Neural cell (in vitro differentiated cells): ENCODE measurements around the gene CCDC88A. TPM values are rescaled to one million over a fixed set of nuclear protein-coding genes. Genes with fewer than 3 reads are reported as not detected.

Experiments used
- H2AFZ ChIP-seq: fragments of 200-600, 300-800 bp; sonication (generic), shearing (Covaris generic); 2 replicates; pipeline ENCODE4 v1.6.0; 2014; ENCODE audit warnings: low read depth, mild to moderate bottlenecking, antibody characterized with exemption, low read length, moderate library complexity
- H3F3A ChIP-seq: fragments of 200-600 bp; shearing (Covaris generic); 2 replicates; pipeline ENCODE4 v1.6.1; 2016; ENCODE audit warnings: mild to moderate bottlenecking, moderate library complexity, mixed read lengths, antibody characterized with exemption, low read length; ENCODE audit not compliant: insufficient read depth, poor library complexity, severe bottlenecking
- H3K27ac ChIP-seq: fragments of 200-600, 300-800 bp; sonication (generic), shearing (Covaris generic); 2 replicates; pipeline ENCODE4 v1.5.1; 2014; ENCODE audit warnings: mild to moderate bottlenecking, low read length, moderate library complexity
- H3K27me3 ChIP-seq: fragments of 300-800, 200-600 bp; sonication (generic), shearing (Covaris generic); 2 replicates; pipeline ENCODE4 v1.6.0; 2014; ENCODE audit warnings: mild to moderate bottlenecking, low read depth, low read length, moderate library complexity; ENCODE audit not compliant: insufficient read depth
- H3K36me3 ChIP-seq: fragments of 300-800, 200-600 bp; sonication (generic), shearing (Covaris generic); 2 replicates; pipeline ENCODE4 v1.5.1; 2014; ENCODE audit warnings: mild to moderate bottlenecking, antibody characterized with exemption, low read length, moderate library complexity; ENCODE audit not compliant: insufficient read depth
- H3K4me2 ChIP-seq: fragments of 300-800, 200-600 bp; sonication (generic), shearing (Covaris generic); 2 replicates; pipeline ENCODE4 v1.6.0; 2014; ENCODE audit warnings: mild to moderate bottlenecking, low read length
- H3K4me3 ChIP-seq: fragments of 300-800, 200-600 bp; sonication (generic), shearing (Covaris generic); 2 replicates; pipeline ENCODE4 v1.5.1; 2014; ENCODE audit warnings: mild to moderate bottlenecking, low read length, moderate library complexity
- H3K79me2 ChIP-seq: fragments of 200-600 bp; shearing (Covaris generic); replicated peaks from 2 replicates; pipeline ENCODE4 v1.6.0; 2014; ENCODE audit warnings: mild to moderate bottlenecking, low read length, moderate library complexity; ENCODE audit not compliant: insufficient read depth
- H3K9ac ChIP-seq: fragments of 300-800, 200-600 bp; sonication (generic), shearing (Covaris generic); 2 replicates; pipeline ENCODE4 v1.6.1; 2016; ENCODE audit warnings: mild to moderate bottlenecking, low read length, mixed read lengths
- H3K9me2 ChIP-seq: fragments of 200-600 bp; shearing (Covaris generic); 2 replicates; pipeline ENCODE4 v1.6.1; 2016; ENCODE audit warnings: mild to moderate bottlenecking, low read length, mixed read lengths; ENCODE audit not compliant: insufficient read depth
- H3K9me3 ChIP-seq: fragments of 200-600, 300-800 bp; sonication (generic), shearing (Covaris generic); 2 replicates; pipeline ENCODE4 v1.6.1; 2016; ENCODE audit warnings: mild to moderate bottlenecking, mixed run types, low read length, moderate library complexity, mixed read lengths
- H4K20me1 ChIP-seq: fragments of 200-600 bp; shearing (Covaris generic); 2 replicates; pipeline ENCODE4 v1.6.1; 2016; ENCODE audit warnings: mild to moderate bottlenecking, mixed run types; ENCODE audit not compliant: insufficient read depth
- EP300 ChIP-seq: fragments of 450-650 bp; conservative IDR thresholded peaks from 2 replicates; pipeline ENCODE4 v1.6.1; 2014; ENCODE audit warnings: antibody characterized with exemption, mild to moderate bottlenecking, moderate library complexity; ENCODE audit not compliant: poor library complexity, severe bottlenecking
- EZH2 ChIP-seq: fragments of 200-600, 300-800 bp; shearing (Covaris generic), sonication (generic); IDR thresholded peaks from 2 replicates; pipeline ENCODE4 v1.6.1; 2014; ENCODE audit warnings: antibody characterized with exemption, low read length, borderline replicate concordance, mild to moderate bottlenecking; ENCODE audit not compliant: insufficient read depth, poor library complexity, severe bottlenecking
- MXI1 ChIP-seq: fragments of 450-650 bp; conservative IDR thresholded peaks from 2 replicates; pipeline ENCODE4 v1.6.1; 2014; ENCODE audit warnings: antibody characterized with exemption, mild to moderate bottlenecking; ENCODE audit not compliant: poor library complexity, severe bottlenecking
- POLR2AphosphoS5 ChIP-seq: IDR thresholded peaks from 2 replicates; pipeline ENCODE4 v1.6.1; 2012
- RAD21 ChIP-seq: fragments of 450-650 bp; conservative IDR thresholded peaks from 2 replicates; pipeline ENCODE4 v1.6.1; 2014; ENCODE audit warnings: antibody characterized with exemption, mild to moderate bottlenecking, moderate library complexity
- SMC3 ChIP-seq: fragments of 450-650 bp; conservative IDR thresholded peaks from 2 replicates; pipeline ENCODE4 v1.6.1; 2014; ENCODE audit warnings: antibody characterized with exemption, mild to moderate bottlenecking, moderate library complexity; ENCODE audit not compliant: poor library complexity
- TAF1 ChIP-seq: IDR thresholded peaks from 2 replicates; pipeline ENCODE4 v1.6.1; 2012; ENCODE audit warnings: low read depth
- polyA minus RNA-seq: library from RNA; depleted of rRNA, polyadenylated mRNA; stranded (reverse); fragments of >200 nt; gene quantifications from 2 replicates; pipeline ENCODE4 v1.2.3, GENCODE V29; 2014
- polyA plus RNA-seq: library from polyadenylated mRNA; depleted of rRNA; stranded (reverse); fragments of >200 nt; gene quantifications from 2 replicates; pipeline ENCODE4 v1.2.3, GENCODE V29; 2014
- TF ChIP-seq, protein P1 (sequence below): fragments of 450-650 bp; IDR thresholded peaks from 2 replicates; pipeline ENCODE4 v1.5.1; 2014; ENCODE audit warnings: antibody characterized with exemption, mild to moderate bottlenecking, moderate library complexity; ENCODE audit not compliant: poor library complexity, severe bottlenecking
- TF ChIP-seq, protein P2 (sequence below): IDR thresholded peaks from 2 replicates; pipeline ENCODE4 v1.6.1; 2012; ENCODE audit warnings: borderline replicate concordance

Gene CCDC88A, protein sequence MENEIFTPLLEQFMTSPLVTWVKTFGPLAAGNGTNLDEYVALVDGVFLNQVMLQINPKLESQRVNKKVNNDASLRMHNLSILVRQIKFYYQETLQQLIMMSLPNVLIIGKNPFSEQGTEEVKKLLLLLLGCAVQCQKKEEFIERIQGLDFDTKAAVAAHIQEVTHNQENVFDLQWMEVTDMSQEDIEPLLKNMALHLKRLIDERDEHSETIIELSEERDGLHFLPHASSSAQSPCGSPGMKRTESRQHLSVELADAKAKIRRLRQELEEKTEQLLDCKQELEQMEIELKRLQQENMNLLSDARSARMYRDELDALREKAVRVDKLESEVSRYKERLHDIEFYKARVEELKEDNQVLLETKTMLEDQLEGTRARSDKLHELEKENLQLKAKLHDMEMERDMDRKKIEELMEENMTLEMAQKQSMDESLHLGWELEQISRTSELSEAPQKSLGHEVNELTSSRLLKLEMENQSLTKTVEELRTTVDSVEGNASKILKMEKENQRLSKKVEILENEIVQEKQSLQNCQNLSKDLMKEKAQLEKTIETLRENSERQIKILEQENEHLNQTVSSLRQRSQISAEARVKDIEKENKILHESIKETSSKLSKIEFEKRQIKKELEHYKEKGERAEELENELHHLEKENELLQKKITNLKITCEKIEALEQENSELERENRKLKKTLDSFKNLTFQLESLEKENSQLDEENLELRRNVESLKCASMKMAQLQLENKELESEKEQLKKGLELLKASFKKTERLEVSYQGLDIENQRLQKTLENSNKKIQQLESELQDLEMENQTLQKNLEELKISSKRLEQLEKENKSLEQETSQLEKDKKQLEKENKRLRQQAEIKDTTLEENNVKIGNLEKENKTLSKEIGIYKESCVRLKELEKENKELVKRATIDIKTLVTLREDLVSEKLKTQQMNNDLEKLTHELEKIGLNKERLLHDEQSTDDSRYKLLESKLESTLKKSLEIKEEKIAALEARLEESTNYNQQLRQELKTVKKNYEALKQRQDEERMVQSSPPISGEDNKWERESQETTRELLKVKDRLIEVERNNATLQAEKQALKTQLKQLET (N-terminal part only)
- polyA plus RNA-seq (195 and 224 TPM in 2 replicates), polyA minus RNA-seq (351 and 428 TPM in 2 replicates)

DNA sequence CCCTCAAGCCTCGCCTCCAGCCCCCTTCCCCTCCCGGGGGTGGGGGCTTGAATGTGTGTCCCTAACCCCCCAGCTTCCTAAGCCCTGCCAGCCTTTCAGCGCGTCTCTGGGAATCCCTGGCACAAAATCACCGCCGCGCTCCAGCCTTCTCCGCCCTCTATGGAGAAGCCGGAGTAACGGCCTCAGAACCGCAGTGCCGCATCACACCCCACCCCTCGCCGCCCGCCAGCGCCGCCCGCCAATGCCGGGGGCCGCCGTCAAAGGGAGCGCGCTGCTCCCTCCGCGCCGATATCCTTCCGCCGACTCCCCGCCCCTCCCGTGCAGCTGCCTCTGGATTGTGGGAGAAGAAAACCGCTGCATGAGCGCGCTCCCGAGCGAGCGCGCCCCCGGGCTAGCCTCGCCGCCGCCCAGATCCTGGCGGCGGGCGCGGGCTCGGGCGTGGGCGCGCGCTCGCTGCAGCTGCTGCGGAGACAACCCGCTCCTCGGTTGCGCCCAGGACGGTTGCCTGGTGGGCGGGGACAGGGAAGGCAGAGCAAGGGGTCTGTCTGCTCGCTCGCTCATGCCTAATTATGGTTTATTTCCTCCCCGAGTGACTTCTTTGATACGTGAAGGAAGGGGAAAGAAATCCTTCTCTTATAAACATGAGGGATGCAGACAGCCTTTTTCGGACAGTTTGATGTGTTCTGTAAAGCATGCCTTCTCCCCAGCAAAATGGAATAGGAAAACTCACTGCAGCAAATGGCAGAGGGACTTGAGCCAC is at the start of gene CCDC88A:
TSS of gene CCDC88A (minus strand) at position 178 of the 760 bp plus-strand sequence. CDS start 777 bp downstream, outside the sequence.
- H3K27ac ChIP-seq: peak within 1 kb of the TSS; percentile 96
- H3K9me3 ChIP-seq: no peaks in the 10 kb centered on the region
- no peaks in the 10 kb centered on the region for H4K20me1 ChIP-seq
- H3K9me2 ChIP-seq: no peaks in the 10 kb centered on the region
- peak within 1 kb of the TSS; percentile 75 for H3K4me3 ChIP-seq
- peak within 1 kb of the TSS; percentile 92 for H3K4me2 ChIP-seq
- H3K79me2 ChIP-seq: peaks cover 43% of the 10 kb centered on the region
- peaks cover 8% of the 10 kb centered on the region for H3F3A ChIP-seq
- peak within 1 kb of the TSS; percentile 95 for H3K9ac ChIP-seq
- TF ChIP-seq TAF1 (peak; percentile 100), SMC3 (peak; percentile 58), MXI1 (peak; percentile 84), POLR2AphosphoS5 (peak; percentile 92), EP300 (peak; percentile 77), RAD21 (no peak), EZH2 (no peak)
- TF ChIP-seq, protein P1, sequence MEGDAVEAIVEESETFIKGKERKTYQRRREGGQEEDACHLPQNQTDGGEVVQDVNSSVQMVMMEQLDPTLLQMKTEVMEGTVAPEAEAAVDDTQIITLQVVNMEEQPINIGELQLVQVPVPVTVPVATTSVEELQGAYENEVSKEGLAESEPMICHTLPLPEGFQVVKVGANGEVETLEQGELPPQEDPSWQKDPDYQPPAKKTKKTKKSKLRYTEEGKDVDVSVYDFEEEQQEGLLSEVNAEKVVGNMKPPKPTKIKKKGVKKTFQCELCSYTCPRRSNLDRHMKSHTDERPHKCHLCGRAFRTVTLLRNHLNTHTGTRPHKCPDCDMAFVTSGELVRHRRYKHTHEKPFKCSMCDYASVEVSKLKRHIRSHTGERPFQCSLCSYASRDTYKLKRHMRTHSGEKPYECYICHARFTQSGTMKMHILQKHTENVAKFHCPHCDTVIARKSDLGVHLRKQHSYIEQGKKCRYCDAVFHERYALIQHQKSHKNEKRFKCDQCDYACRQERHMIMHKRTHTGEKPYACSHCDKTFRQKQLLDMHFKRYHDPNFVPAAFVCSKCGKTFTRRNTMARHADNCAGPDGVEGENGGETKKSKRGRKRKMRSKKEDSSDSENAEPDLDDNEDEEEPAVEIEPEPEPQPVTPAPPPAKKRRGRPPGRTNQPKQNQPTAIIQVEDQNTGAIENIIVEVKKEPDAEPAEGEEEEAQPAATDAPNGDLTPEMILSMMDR: peak; percentile 59
- TF ChIP-seq, protein P2, sequence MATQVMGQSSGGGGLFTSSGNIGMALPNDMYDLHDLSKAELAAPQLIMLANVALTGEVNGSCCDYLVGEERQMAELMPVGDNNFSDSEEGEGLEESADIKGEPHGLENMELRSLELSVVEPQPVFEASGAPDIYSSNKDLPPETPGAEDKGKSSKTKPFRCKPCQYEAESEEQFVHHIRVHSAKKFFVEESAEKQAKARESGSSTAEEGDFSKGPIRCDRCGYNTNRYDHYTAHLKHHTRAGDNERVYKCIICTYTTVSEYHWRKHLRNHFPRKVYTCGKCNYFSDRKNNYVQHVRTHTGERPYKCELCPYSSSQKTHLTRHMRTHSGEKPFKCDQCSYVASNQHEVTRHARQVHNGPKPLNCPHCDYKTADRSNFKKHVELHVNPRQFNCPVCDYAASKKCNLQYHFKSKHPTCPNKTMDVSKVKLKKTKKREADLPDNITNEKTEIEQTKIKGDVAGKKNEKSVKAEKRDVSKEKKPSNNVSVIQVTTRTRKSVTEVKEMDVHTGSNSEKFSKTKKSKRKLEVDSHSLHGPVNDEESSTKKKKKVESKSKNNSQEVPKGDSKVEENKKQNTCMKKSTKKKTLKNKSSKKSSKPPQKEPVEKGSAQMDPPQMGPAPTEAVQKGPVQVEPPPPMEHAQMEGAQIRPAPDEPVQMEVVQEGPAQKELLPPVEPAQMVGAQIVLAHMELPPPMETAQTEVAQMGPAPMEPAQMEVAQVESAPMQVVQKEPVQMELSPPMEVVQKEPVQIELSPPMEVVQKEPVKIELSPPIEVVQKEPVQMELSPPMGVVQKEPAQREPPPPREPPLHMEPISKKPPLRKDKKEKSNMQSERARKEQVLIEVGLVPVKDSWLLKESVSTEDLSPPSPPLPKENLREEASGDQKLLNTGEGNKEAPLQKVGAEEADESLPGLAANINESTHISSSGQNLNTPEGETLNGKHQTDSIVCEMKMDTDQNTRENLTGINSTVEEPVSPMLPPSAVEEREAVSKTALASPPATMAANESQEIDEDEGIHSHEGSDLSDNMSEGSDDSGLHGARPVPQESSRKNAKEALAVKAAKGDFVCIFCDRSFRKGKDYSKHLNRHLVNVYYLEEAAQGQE: peak; percentile 98
- no peaks in the 10 kb centered on the region for H3K27me3 ChIP-seq
- peak within 1 kb of the TSS; percentile 86 for H2AFZ ChIP-seq
- H3K36me3 ChIP-seq: no peaks in the 10 kb centered on the region
